Astrocyte (in vitro differentiated cells and primary cell): ENCODE measurements around the gene TRAF1. TPM values are rescaled to one million over a fixed set of nuclear protein-coding genes. Genes with fewer than 3 reads are reported as not detected.

Experiments used
- DNase-seq: peaks from one replicate; pipeline ENCODE4 v3.0.0-alpha.2; 2010; ENCODE audit warnings: low read depth
- FAIRE-seq: peaks from 2 replicates; lab custom pipeline; 2011; peaks lifted over from hg19 to GRCh38; lab: Jason Lieb, UNC
- H2AFZ ChIP-seq: 2 replicates; pipeline ENCODE4 v1.6.0; 2012; ENCODE audit warnings: low read depth, low read length, inconsistent platforms
- H3K27ac ChIP-seq: 2 replicates; pipeline ENCODE4 v1.5.1; 2011; ENCODE audit warnings: low read depth, low read length, inconsistent platforms
- H3K27me3 ChIP-seq: 2 replicates; pipeline ENCODE4 v1.6.0; 2011; ENCODE audit warnings: low read length, inconsistent platforms; ENCODE audit not compliant: insufficient read depth
- H3K36me3 ChIP-seq: 2 replicates; pipeline ENCODE4 v1.5.1; 2011; ENCODE audit warnings: low read length, inconsistent platforms; ENCODE audit not compliant: insufficient read depth
- H3K4me1 ChIP-seq: 2 replicates; pipeline ENCODE4 v1.5.1; 2011; ENCODE audit warnings: low read length, inconsistent platforms; ENCODE audit not compliant: insufficient read depth
- H3K4me2 ChIP-seq: 2 replicates; pipeline ENCODE4 v1.6.0; 2012; ENCODE audit warnings: low read length, inconsistent platforms
- H3K4me3 ChIP-seq: 2 replicates; pipeline ENCODE4 v1.5.1; 2011; ENCODE audit warnings: low read depth, mild to moderate bottlenecking, low read length, inconsistent platforms; ENCODE audit not compliant: insufficient read depth
- H3K79me2 ChIP-seq: 2 replicates; pipeline ENCODE4 v1.6.0; 2012; ENCODE audit warnings: mild to moderate bottlenecking, low read length, inconsistent platforms; ENCODE audit not compliant: insufficient read depth
- H3K9ac ChIP-seq: 2 replicates; pipeline ENCODE4 v1.6.0; 2012; ENCODE audit warnings: mild to moderate bottlenecking, low read length, inconsistent platforms
- H3K9me3 ChIP-seq: 2 replicates; pipeline ENCODE4 v1.5.1; 2012; ENCODE audit warnings: low read depth, mild to moderate bottlenecking, low read length, inconsistent platforms; ENCODE audit not compliant: insufficient read depth
- H4K20me1 ChIP-seq: 2 replicates; pipeline ENCODE4 v1.6.0; 2012; ENCODE audit warnings: low read length, inconsistent platforms; ENCODE audit not compliant: insufficient read depth
- H3K27ac Mint-ChIP-seq: one replicate; pipeline ENCODE4 v1.8.0; 2021; ENCODE audit warnings: mild to moderate bottlenecking, mixed read lengths; ENCODE audit not compliant: unreplicated experiment
- H3K27me3 Mint-ChIP-seq: one replicate; pipeline ENCODE4 v1.8.0; 2021; ENCODE audit warnings: low read depth, mixed read lengths; ENCODE audit not compliant: unreplicated experiment
- H3K36me3 Mint-ChIP-seq: one replicate; pipeline ENCODE4 v1.8.0; 2021; ENCODE audit warnings: low read depth, mixed read lengths; ENCODE audit not compliant: unreplicated experiment
- H3K4me1 Mint-ChIP-seq: one replicate; pipeline ENCODE4 v1.8.0; 2021; ENCODE audit warnings: low read depth, mixed read lengths; ENCODE audit not compliant: unreplicated experiment
- H3K4me3 Mint-ChIP-seq: one replicate; pipeline ENCODE4 v1.8.0; 2021; ENCODE audit warnings: mild to moderate bottlenecking, moderate library complexity, mixed read lengths; ENCODE audit not compliant: unreplicated experiment
- H3K9me3 Mint-ChIP-seq: one replicate; pipeline ENCODE4 v1.8.0; 2021; ENCODE audit warnings: mild to moderate bottlenecking, mixed read lengths; ENCODE audit not compliant: unreplicated experiment
- CTCF ChIP-seq: IDR thresholded peaks from 2 replicates; pipeline ENCODE4 v1.5.1; 2011; ENCODE audit warnings: low read depth, mild to moderate bottlenecking, inconsistent platforms, low read length, moderate library complexity; ENCODE audit not compliant: insufficient read depth
- EZH2 ChIP-seq: IDR thresholded peaks from 2 replicates; pipeline ENCODE4 v1.6.1; 2012; ENCODE audit warnings: mild to moderate bottlenecking, low read length, inconsistent platforms; ENCODE audit not compliant: insufficient read depth
- total RNA-seq: library from RNA; stranded (reverse); gene quantifications from 2 replicates; pipeline ENCODE4 v1.2.1, GENCODE V29; 2021

TRAF1 gene
- total RNA-seq, 1 donor from 2014 or later = 4.2 TPM

DNA sequence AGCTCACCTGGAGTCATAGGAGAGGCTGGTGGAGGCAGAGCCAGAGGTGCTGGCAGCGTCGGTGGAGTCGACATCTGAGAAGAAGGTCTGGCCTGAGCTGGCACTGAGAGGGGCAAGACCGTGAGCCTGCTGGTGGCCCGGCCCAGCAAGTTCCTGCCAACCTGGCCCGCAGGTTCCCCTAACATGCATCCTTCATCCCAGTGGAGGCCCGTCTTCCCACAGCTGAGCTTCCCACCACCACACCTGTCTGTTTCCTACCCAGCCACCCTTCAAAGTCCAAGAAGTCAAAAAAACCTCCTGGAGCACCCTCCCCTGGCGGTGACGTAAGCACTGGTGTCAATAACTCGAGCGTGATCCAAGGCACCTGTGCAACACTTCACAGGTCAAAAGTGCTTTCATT is 66.5 kb downstream of the TRAF1 start:
- Histone ChIP-seq H3K36me3 (peaks cover 22% of the 10 kb centered on the region), H4K20me1 (no peaks in the 10 kb centered on the region), H3K27me3 (no peaks in the 10 kb centered on the region), H3K9me3 (no peaks in the 10 kb centered on the region), H3K79me2 (no peaks in the 10 kb centered on the region), H2AFZ (no peak overlapping the region), H3K9ac (no peak overlapping the region), H3K4me3 (no peak overlapping the region), H3K27ac (no peak overlapping the region), H3K4me1 (no peaks in the 10 kb centered on the region), H3K4me2 (no peak overlapping the region)
- H3K36me3 Mint-ChIP-seq = peaks cover 10% of the 10 kb centered on the region
- H3K4me3 Mint-ChIP-seq = no peak overlapping the region
- peaks cover 5% of the 10 kb centered on the region for H3K4me1 Mint-ChIP-seq
- H3K27me3 Mint-ChIP-seq = no peaks in the 10 kb centered on the region
- FAIRE-seq (no peak), DNase-seq (no peak)
- H3K9me3 Mint-ChIP-seq = no peaks in the 10 kb centered on the region
- no peak overlapping the region for H3K27ac Mint-ChIP-seq
- TF ChIP-seq CTCF (no peak), EZH2 (no peak)

- Mint-ChIP-seq H3K9me3 (no peaks in the 10 kb centered on the region), H3K4me1 (peaks cover 5% of the 10 kb centered on the region), H3K27me3 (no peaks in the 10 kb centered on the region), H3K4me3 (no peak overlapping the region), H3K36me3 (peaks cover 10% of the 10 kb centered on the region), H3K27ac (no peak overlapping the region)
- Histone ChIP-seq H3K27ac (no peak overlapping the region), H3K9ac (no peak overlapping the region), H3K27me3 (no peaks in the 10 kb centered on the region), H3K4me2 (no peak overlapping the region), H3K79me2 (no peaks in the 10 kb centered on the region), H3K36me3 (peaks cover 22% of the 10 kb centered on the region), H2AFZ (no peak overlapping the region), H3K4me3 (no peak overlapping the region), H3K9me3 (no peaks in the 10 kb centered on the region), H3K4me1 (no peaks in the 10 kb centered on the region), H4K20me1 (no peaks in the 10 kb centered on the region)
- TF ChIP-seq CTCF (no peak), EZH2 (no peak)
- FAIRE-seq (no peak), DNase-seq (no peak)
Measured at GRCh38 chr9:120859361-120859760, 67.2 kb downstream of the TRAF1 start.

- no peak overlapping the region for H3K27ac Mint-ChIP-seq
- H3K4me3 Mint-ChIP-seq = no peak overlapping the region
- H3K4me3 ChIP-seq = no peak overlapping the region
- no peaks in the 10 kb centered on the region for H3K79me2 ChIP-seq
- DNase-seq = no peak
- H3K36me3 Mint-ChIP-seq = peaks cover 8% of the 10 kb centered on the region
- H3K4me1 ChIP-seq = peaks cover 3% of the 10 kb centered on the region
- H3K9me3 Mint-ChIP-seq = no peaks in the 10 kb centered on the region
- no peaks in the 10 kb centered on the region for H3K9me3 ChIP-seq
- FAIRE-seq = no peak
- H3K36me3 ChIP-seq = peaks cover 21% of the 10 kb centered on the region
- TF ChIP-seq CTCF = no peak
- H3K4me1 Mint-ChIP-seq = peaks cover 9% of the 10 kb centered on the region
- H3K27me3 ChIP-seq = no peaks in the 10 kb centered on the region
- H3K9ac ChIP-seq = no peak overlapping the region
- no peaks in the 10 kb centered on the region for H3K27me3 Mint-ChIP-seq
- no peak overlapping the region for H3K27ac ChIP-seq
- H4K20me1 ChIP-seq = no peaks in the 10 kb centered on the region
- no peak overlapping the region for H3K4me2 ChIP-seq
- no peak overlapping the region for H2AFZ ChIP-seq
Measured at GRCh38 chr9:120857902-120858301, 68.7 kb downstream of the TRAF1 start.
